OCI-M2 (cell line): ENCODE results near the gene LGALSL.

Experiments used
- DNase-seq: peaks from one replicate; lab custom pipeline; 2025; ENCODE audit not compliant: unreplicated experiment; lab: John Stamatoyannopoulos, UW

LGALSL gene

GRCh38 chr2:64470071-64470470 is 16.1 kb downstream of the LGALSL start:
- DNase-seq, result no peak

GRCh38 chr2:64470766-64471295 is 16.9 kb downstream of the LGALSL start:
- DNase-seq, result no peak

GRCh38 chr2:64471600-64471999 is 17.6 kb downstream of the LGALSL start:
- DNase-seq, result no peak

GRCh38 chr2:64472881-64473280 is 18.9 kb downstream of the LGALSL start:
- DNase-seq, result no peak

- no peak for DNase-seq
Measured at GRCh38 chr2:64474121-64474571, 20.2 kb downstream of the LGALSL start.

GRCh38 chr2:64474636-64475035 is 20.7 kb downstream of the LGALSL start:
- no peak for DNase-seq

GRCh38 chr2:64477037-64477436 is 23.1 kb downstream of the LGALSL start:
- DNase-seq, result no peak

- no peak for DNase-seq
Measured at GRCh38 chr2:64477979-64478378, 24.0 kb downstream of the LGALSL start.

GRCh38 chr2:64478502-64479230 is 24.7 kb downstream of the LGALSL start:
- no peak for DNase-seq

GRCh38 chr2:64479259-64480117 is 25.5 kb downstream of the LGALSL start:
- no peak for DNase-seq

- no peak for DNase-seq
Measured at GRCh38 chr2:64481665-64482064, 27.7 kb downstream of the LGALSL start.

- no peak for DNase-seq
Measured at GRCh38 chr2:64482243-64482642, 28.3 kb downstream of the LGALSL start.

- DNase-seq, result no peak
Measured at GRCh38 chr2:64482765-64483504, 29.0 kb downstream of the LGALSL start.

- DNase-seq, result no peak
Measured at GRCh38 chr2:64485331-64485730, 31.4 kb downstream of the LGALSL start.

- DNase-seq, result no peak
Measured at GRCh38 chr2:64485961-64486360, 32.0 kb downstream of the LGALSL start.

GRCh38 chr2:64487256-64488049 is 33.5 kb downstream of the LGALSL start:
- no peak for DNase-seq

GRCh38 chr2:64488050-64488974 is 34.4 kb downstream of the LGALSL start:
- DNase-seq, result no peak

GRCh38 chr2:64489081-64489751 is 35.3 kb downstream of the LGALSL start:
- no peak for DNase-seq

GRCh38 chr2:64491426-64491825 is 37.5 kb downstream of the LGALSL start:
- DNase-seq, result no peak
